HFFc6 (cell line): Measurements from ENCODE around the gene GZMM. TPM values are rescaled to one million over a fixed set of nuclear protein-coding genes. Genes with fewer than 3 reads are reported as not detected.

Source experiments
- DNase-seq: peaks from one replicate; pipeline ENCODE4 v3.0.0-alpha.2; 2018
- H3K27ac Mint-ChIP-seq: 2 replicates; pipeline ENCODE4 v1.8.0; 2020; ENCODE audit warnings: mild to moderate bottlenecking, mixed read lengths
- H3K27me3 Mint-ChIP-seq: 2 replicates; pipeline ENCODE4 v1.8.0; 2021; ENCODE audit warnings: mild to moderate bottlenecking, moderate library complexity, mixed read lengths; ENCODE audit not compliant: insufficient read depth
- H3K36me3 Mint-ChIP-seq: 2 replicates; pipeline ENCODE4 v1.8.0; 2021; ENCODE audit warnings: low read depth, mixed read lengths
- H3K4me1 Mint-ChIP-seq: 2 replicates; pipeline ENCODE4 v1.8.0; 2020; ENCODE audit warnings: low read depth, mixed read lengths
- H3K4me3 Mint-ChIP-seq: 2 replicates; pipeline ENCODE4 v1.8.0; 2020; ENCODE audit warnings: mild to moderate bottlenecking, moderate library complexity, mixed read lengths
- H3K9me3 Mint-ChIP-seq: 2 replicates; pipeline ENCODE4 v1.8.0; 2020; ENCODE audit warnings: mild to moderate bottlenecking, mixed read lengths
- long read RNA-seq: library from polyadenylated mRNA; unstranded; transcript quantifications from one replicate; pipeline ENCODE4 v2.0.0, GENCODE V29; 2019
- total RNA-seq, 6 experiments: library from RNA; stranded (reverse); fragmentation: NEBNext Ultra II Directional; extraction: Animal tissue kit (Norgen Biotek cat#: 25700); gene quantifications; 2 replicates in 1 of 6; 3 replicates in 5 of 6; pipeline ENCODE4 v1.2.3, GENCODE V29; 2021
- TF ChIP-seq, protein P1 (sequence below): fragments of 200-600 bp; sonication (generic); IDR thresholded peaks from 2 replicates; pipeline ENCODE4 v1.5.0; 2021; ENCODE audit warnings: antibody characterized with exemption, mild to moderate bottlenecking

GZMM gene
- under 1 TPM in 1 of 6 experiments, not detected in 5; 0.24 TPM for total RNA-seq
- long read RNA-seq: 0 reads

DNA sequence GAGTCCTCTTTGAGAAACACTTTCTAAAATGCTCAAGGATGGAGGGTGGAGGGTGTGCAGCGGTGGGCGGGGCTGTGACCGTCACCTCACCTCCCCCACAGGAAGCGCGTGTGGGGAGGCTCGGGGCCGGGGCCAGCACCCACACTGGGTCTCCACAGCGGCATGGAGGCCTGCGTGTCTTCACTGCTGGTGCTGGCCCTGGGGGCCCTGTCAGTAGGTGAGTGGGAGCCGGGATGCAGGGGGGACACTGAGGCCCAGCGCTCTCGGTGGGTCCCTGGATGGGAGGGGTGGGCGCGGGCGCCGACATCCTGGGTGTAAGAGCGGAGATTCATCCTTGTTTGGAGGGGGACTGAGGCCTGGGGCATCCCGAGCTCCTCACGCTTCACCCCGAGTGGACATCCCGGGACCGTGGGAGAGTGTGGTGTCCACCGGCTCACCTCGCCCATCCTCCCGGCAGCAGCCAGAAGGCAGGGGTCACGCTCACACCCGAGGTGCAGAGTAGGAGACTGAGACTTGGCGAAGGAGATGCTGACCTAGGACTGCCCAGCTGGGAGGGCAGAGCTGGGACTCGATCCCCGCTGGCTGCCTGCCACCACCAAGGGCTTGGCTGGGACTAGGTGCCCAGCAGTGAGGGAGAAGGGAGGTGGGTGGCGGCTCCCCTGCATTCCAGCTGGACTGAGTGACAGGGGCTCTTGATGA is at the start of gene GZMM:
Gene GZMM, plus strand, starts transcription at position 144 of the 699 bp plus-strand sequence. Its CDS starts 19 bp downstream, at position 163.
- Mint-ChIP-seq H3K27me3 (no peaks in the 10 kb centered on the region), H3K4me3 (no peak within 1 kb of the TSS), H3K4me1 (no peaks in the 10 kb centered on the region), H3K27ac (no peak within 1 kb of the TSS), H3K9me3 (no peaks in the 10 kb centered on the region), H3K36me3 (peaks cover 7% of the 10 kb centered on the region)
- no peak for DNase-seq
- TF ChIP-seq, protein P1, sequence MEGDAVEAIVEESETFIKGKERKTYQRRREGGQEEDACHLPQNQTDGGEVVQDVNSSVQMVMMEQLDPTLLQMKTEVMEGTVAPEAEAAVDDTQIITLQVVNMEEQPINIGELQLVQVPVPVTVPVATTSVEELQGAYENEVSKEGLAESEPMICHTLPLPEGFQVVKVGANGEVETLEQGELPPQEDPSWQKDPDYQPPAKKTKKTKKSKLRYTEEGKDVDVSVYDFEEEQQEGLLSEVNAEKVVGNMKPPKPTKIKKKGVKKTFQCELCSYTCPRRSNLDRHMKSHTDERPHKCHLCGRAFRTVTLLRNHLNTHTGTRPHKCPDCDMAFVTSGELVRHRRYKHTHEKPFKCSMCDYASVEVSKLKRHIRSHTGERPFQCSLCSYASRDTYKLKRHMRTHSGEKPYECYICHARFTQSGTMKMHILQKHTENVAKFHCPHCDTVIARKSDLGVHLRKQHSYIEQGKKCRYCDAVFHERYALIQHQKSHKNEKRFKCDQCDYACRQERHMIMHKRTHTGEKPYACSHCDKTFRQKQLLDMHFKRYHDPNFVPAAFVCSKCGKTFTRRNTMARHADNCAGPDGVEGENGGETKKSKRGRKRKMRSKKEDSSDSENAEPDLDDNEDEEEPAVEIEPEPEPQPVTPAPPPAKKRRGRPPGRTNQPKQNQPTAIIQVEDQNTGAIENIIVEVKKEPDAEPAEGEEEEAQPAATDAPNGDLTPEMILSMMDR: no peak

DNA sequence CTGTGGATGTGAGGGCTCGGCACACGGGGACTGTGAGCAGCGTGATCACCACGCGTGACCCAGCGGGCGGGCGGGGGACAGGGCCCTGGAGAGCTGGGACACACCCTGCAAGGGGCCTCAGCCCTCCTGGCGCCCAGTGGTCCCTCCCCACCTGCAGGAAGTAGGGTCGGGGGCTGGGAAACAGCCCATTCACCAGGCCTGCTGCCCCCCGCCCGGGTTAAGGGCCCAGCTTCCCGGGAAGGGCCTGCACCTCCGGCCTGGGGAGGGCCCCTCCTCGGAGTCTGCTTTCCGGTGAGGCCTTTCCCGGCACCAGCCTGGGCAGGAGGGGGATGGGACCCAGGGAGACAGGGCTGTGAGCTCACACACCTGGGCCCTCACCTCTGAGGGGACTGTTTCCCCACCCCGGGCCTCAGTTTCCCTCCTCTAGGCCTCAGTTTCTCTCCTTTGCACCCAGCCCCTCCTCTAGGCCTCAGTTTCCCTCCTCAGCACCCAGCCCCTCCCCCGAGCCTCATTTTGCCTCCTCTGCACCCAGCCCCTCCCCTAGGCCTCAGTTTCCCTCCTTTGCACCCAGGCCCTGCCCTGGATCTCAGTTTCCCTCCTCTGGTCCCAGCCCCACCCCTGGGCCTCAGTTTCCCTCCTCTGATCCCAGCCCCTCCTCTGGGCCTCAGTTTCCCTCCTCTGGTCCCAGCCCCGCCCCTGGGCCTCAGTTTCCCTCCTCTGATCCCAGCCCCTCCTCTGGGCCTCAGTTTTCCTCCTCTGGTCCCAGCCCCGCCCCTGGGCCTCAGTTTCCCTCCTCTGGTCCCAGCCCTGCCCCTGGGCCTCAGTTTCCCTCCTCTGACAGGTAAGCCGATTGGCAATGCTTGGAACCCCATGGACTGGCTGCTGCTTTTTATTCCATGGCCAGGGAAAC is 49.4 kb upstream of the GZMM start:
- peaks cover 9% of the 10 kb centered on the region; the same call in 1 of the 2 replicates for H3K36me3 Mint-ChIP-seq
- peaks cover 5% of the 10 kb centered on the region for H3K27me3 Mint-ChIP-seq
- no peak overlapping the region for H3K27ac Mint-ChIP-seq
- DNase-seq: no peak
- TF ChIP-seq, protein P1: no peak
- peaks cover 12% of the 10 kb centered on the region for H3K9me3 Mint-ChIP-seq
- H3K4me3 Mint-ChIP-seq: no peak overlapping the region
- H3K4me1 Mint-ChIP-seq: no peaks in the 10 kb centered on the region

DNA sequence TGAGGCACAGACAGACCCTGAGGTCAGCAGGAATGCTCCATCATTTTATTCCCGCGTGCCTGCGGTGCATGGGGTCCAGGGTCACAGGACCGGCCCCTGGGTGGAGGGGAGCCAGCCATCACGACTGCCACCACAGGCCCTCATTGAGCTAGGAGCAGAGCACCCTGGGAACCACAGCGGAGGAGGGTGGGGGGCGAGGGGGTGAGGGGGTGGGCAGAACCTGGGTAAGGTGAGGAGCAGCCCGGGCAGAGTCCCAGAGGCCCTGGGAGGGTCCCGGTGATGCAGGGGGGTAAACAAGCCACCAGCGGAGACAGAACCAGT is 48.8 kb upstream of the GZMM start:
- Mint-ChIP-seq H3K27me3 (peaks cover 5% of the 10 kb centered on the region), H3K4me3 (no peak overlapping the region), H3K36me3 (peaks cover 9% of the 10 kb centered on the region; the same call in 1 of the 2 replicates), H3K27ac (no peak overlapping the region), H3K4me1 (no peaks in the 10 kb centered on the region), H3K9me3 (peaks cover 12% of the 10 kb centered on the region)
- DNase-seq: no peak
- TF ChIP-seq, protein P1: no peak

DNA sequence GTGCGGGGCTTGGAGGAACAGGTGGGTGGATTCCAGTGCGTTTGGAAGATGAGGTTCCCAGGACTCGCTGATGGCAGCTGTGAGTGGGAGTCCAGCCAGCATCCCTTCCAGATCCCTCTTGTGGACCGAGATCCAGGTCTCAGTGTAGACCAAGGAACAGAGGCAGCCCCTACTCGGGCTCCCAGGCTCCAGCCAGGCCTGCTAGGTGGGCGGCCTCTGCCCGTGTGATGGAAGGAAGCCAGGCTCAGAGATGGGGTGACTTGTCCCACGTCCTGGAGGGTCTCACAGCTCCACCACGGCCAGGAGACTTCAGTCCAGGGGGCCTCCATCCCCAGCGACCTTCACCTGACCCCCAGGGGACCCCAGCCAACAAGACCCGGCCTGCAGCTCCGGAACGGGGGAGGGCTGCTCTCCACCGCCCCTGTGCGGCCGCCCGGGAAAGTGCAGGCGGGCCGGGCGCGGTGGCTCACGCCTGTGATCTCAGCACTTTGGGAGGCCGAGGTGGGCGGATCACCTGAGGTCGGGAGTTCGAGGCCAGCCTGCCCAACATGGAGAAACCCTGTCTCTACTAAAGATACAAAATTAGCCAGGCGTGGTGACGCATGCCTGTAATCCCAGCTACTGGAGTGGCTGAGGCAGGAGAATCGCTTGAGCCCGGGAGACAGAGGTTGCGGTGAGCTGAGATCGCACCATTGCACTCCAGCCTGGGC is 48.3 kb upstream of the GZMM start:
- no peaks in the 10 kb centered on the region for H3K4me1 Mint-ChIP-seq
- H3K9me3 Mint-ChIP-seq: peaks cover 12% of the 10 kb centered on the region
- H3K36me3 Mint-ChIP-seq: peaks cover 9% of the 10 kb centered on the region; the same call in 1 of the 2 replicates
- H3K4me3 Mint-ChIP-seq: no peak overlapping the region
- TF ChIP-seq, protein P1: peak; percentile 87
- peak; percentile 28 for DNase-seq
- H3K27me3 Mint-ChIP-seq: peaks cover 5% of the 10 kb centered on the region
- H3K27ac Mint-ChIP-seq: no peak overlapping the region

DNA sequence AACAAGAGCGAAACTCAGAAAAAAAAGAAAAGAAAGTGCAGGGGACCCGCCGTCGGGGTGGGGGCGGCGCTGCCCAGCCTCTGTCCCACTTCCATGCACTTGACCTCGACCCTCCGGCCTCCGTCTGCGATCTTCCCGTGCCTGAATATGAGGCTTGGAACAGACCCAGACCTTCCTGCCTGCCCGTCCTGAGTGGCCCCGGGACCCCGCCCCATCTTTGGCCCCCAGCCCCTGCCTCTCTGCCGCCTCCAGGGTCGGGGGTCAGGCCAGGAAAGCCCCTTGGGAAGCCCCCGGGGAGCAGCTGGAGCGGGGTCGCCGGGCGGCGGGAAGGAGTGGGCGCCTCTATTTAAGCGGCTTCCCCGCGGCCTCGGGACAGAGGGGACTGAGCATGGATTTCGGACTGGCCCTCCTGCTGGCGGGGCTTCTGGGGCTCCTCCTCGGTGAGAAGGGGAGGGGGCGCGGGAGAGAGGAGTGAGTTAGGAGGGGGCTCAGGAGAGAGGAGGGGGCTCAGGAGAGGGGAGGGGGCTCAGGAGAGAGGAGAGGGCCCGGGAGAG is 47.7 kb upstream of the GZMM start, which contains the start of gene MADCAM1:
Gene MADCAM1, plus strand, starts transcription at position 375 of the 554 bp plus-strand sequence. Its CDS starts 14 bp downstream, at position 389.
- H3K27ac Mint-ChIP-seq: no peak within 1 kb of the TSS
- peaks cover 5% of the 10 kb centered on the region for H3K27me3 Mint-ChIP-seq
- peaks cover 12% of the 10 kb centered on the region for H3K9me3 Mint-ChIP-seq
- TF ChIP-seq, protein P1: no peak
- no peak within 1 kb of the TSS for H3K4me3 Mint-ChIP-seq
- peaks cover 9% of the 10 kb centered on the region; the same call in 1 of the 2 replicates for H3K36me3 Mint-ChIP-seq
- DNase-seq: no peak
- H3K4me1 Mint-ChIP-seq: no peaks in the 10 kb centered on the region
